ENCODE data around the gene NACA.

GRCh38 chr12:56676851-56677580 is 48.1 kb downstream of the NACA start:
- TF ChIP-seq CTCF (IDR thresholded peaks at IDR 0.05) (no peak), POLR2A (IDR thresholded peaks at IDR 0.05) (no peak)
